H9 (cell line): Measurements from ENCODE around the gene ERF. TPM values are rescaled to one million over a fixed set of nuclear protein-coding genes. Genes with fewer than 3 reads are reported as not detected.

Experiments
- DNase-seq: peaks from one replicate; pipeline ENCODE4 v3.0.0-alpha.2; 2017
- H2AFZ ChIP-seq: one replicate; pipeline ENCODE4 v1.6.1; 2013; ENCODE audit warnings: mild to moderate bottlenecking, low read length, control low read depth, moderate library complexity
- H2AK5ac ChIP-seq: 2 replicates; pipeline ENCODE4 v1.6.1; 2013; ENCODE audit warnings: low read length, control low read depth, mixed read lengths; ENCODE audit not compliant: insufficient read length
- H2BK120ac ChIP-seq: one replicate; pipeline ENCODE4 v1.6.1; 2013; ENCODE audit warnings: low read depth, mild to moderate bottlenecking, low read length, control low read depth, inconsistent platforms; ENCODE audit not compliant: poor library complexity, severe bottlenecking
- H2BK12ac ChIP-seq: 2 replicates; pipeline ENCODE4 v1.6.1; 2013; ENCODE audit warnings: low read length, control low read depth, mixed read lengths, low read depth; ENCODE audit not compliant: insufficient read length
- H2BK15ac ChIP-seq: 2 replicates; pipeline ENCODE4 v1.6.1; 2013; ENCODE audit warnings: low read depth, low read length, control low read depth
- H2BK20ac ChIP-seq: one replicate; pipeline ENCODE4 v1.6.1; 2013; ENCODE audit warnings: low read depth, mild to moderate bottlenecking, low read length, control low read depth, inconsistent platforms; ENCODE audit not compliant: poor library complexity, severe bottlenecking
- H2BK5ac ChIP-seq: 2 replicates; pipeline ENCODE4 v1.6.1; 2013; ENCODE audit warnings: low read length, control low read depth, mixed read lengths; ENCODE audit not compliant: insufficient read length
- H3K14ac ChIP-seq: 2 replicates; pipeline ENCODE4 v1.6.1; 2013; ENCODE audit warnings: low read length, control low read depth; ENCODE audit not compliant: insufficient read depth
- H3K18ac ChIP-seq: 2 replicates; pipeline ENCODE4 v1.6.1; 2013; ENCODE audit warnings: low read depth, mild to moderate bottlenecking, mixed read lengths, low read length, control low read depth; ENCODE audit not compliant: insufficient read length
- H3K23ac ChIP-seq: 2 replicates; pipeline ENCODE4 v1.6.1; 2013; ENCODE audit warnings: low read length, control low read depth, mixed read lengths, low read depth; ENCODE audit not compliant: insufficient read length
- H3K23me2 ChIP-seq: 2 replicates; pipeline ENCODE4 v1.6.1; 2013; ENCODE audit warnings: low read depth, mild to moderate bottlenecking, mixed read lengths, low read length, control low read depth; ENCODE audit not compliant: insufficient read length, poor library complexity, severe bottlenecking
- H3K27ac ChIP-seq: 2 replicates; pipeline ENCODE4 v1.5.1; 2013; ENCODE audit warnings: low read length, control low read depth, mixed read lengths, low read depth; ENCODE audit not compliant: insufficient read length
- H3K27me3 ChIP-seq: 2 replicates; pipeline ENCODE4 v1.6.1; 2013; ENCODE audit warnings: low read length, control low read depth, inconsistent platforms; ENCODE audit not compliant: insufficient read depth
- H3K4ac ChIP-seq: 2 replicates; pipeline ENCODE4 v1.6.1; 2013; ENCODE audit warnings: low read depth, mild to moderate bottlenecking, control low read depth, inconsistent platforms, low read length, moderate library complexity
- H3K4me1 ChIP-seq: 2 replicates; pipeline ENCODE4 v1.6.1; 2013; ENCODE audit warnings: low read length, control low read depth, inconsistent platforms; ENCODE audit not compliant: insufficient read depth
- H3K4me2 ChIP-seq: 2 replicates; pipeline ENCODE4 v1.6.1; 2013; ENCODE audit warnings: low read length, control low read depth, mixed read lengths; ENCODE audit not compliant: insufficient read length, insufficient read depth
- H3K56ac ChIP-seq: 2 replicates; pipeline ENCODE4 v1.6.1; 2013; ENCODE audit warnings: low read depth, mild to moderate bottlenecking, mixed read lengths, low read length, control low read depth; ENCODE audit not compliant: insufficient read length
- H3K79me1 ChIP-seq: 2 replicates; pipeline ENCODE4 v1.6.1; 2013; ENCODE audit warnings: low read depth, mild to moderate bottlenecking, moderate library complexity, low read length, control low read depth, inconsistent platforms; ENCODE audit not compliant: insufficient read depth, poor library complexity, severe bottlenecking
- H3K79me2 ChIP-seq: 2 replicates; pipeline ENCODE4 v1.6.1; 2013; ENCODE audit warnings: low read length, control low read depth, inconsistent platforms; ENCODE audit not compliant: insufficient read depth
- H3K9ac ChIP-seq: 2 replicates; pipeline ENCODE4 v1.6.1; 2013; ENCODE audit warnings: low read length, control low read depth, mixed read lengths; ENCODE audit not compliant: insufficient read length; ENCODE audit errors: extremely low read depth
- H3K9me3 ChIP-seq: one replicate; pipeline ENCODE4 v1.6.1; 2013; ENCODE audit warnings: low read depth, low read length, inconsistent platforms; ENCODE audit not compliant: control insufficient read depth
- H3T11ph ChIP-seq: one replicate; pipeline ENCODE4 v1.6.1; 2013; ENCODE audit warnings: mild to moderate bottlenecking, low read length, control low read depth, inconsistent platforms
- H4K20me1 ChIP-seq: one replicate; pipeline ENCODE4 v1.6.1; 2013; ENCODE audit not compliant: control insufficient read depth, insufficient read length, insufficient read depth
- H4K5ac ChIP-seq: 2 replicates; pipeline ENCODE4 v1.6.1; 2013; ENCODE audit warnings: low read depth, mild to moderate bottlenecking, mixed read lengths, low read length, control low read depth; ENCODE audit not compliant: insufficient read length
- H4K8ac ChIP-seq: replicated peaks from 2 replicates; pipeline ENCODE4 v1.6.1; 2013; ENCODE audit warnings: low read length, control low read depth, mixed read lengths, low read depth; ENCODE audit not compliant: insufficient read length
- H4K91ac ChIP-seq: 2 replicates; pipeline ENCODE4 v1.6.1; 2013; ENCODE audit warnings: low read depth, mild to moderate bottlenecking, moderate library complexity, mixed read lengths, low read length, control low read depth; ENCODE audit not compliant: insufficient read length
- H3K27ac Mint-ChIP-seq, 3 experiments: 2 replicates in 2 of 3; 3 replicates in 1 of 3; pipeline ENCODE4 v1.8.0; 2020 to 2021; ENCODE audit warnings: mixed read lengths in 3 of 3, mild to moderate bottlenecking in 1 of 3, moderate library complexity in 1 of 3
- H3K27me3 Mint-ChIP-seq: 2 replicates; pipeline ENCODE4 v1.8.0; 2021; ENCODE audit warnings: low read depth, mild to moderate bottlenecking, moderate library complexity, mixed read lengths
- H3K36me3 Mint-ChIP-seq, 3 experiments: 2 replicates in 2 of 3; 3 replicates in 1 of 3; pipeline ENCODE4 v1.8.0; 2020 to 2021; ENCODE audit warnings: low read depth in 3 of 3, mixed read lengths in 3 of 3; ENCODE audit not compliant: insufficient read depth in 1 of 3
- H3K4me1 Mint-ChIP-seq, 2 experiments: 2 replicates each; pipeline ENCODE4 v1.8.0; 2020; ENCODE audit warnings: mixed read lengths in 2 of 2
- H3K4me3 Mint-ChIP-seq, 2 experiments: 2 replicates in 1 of 2; 3 replicates in 1 of 2; pipeline ENCODE4 v1.8.0; 2020 to 2021; ENCODE audit warnings: mild to moderate bottlenecking in 2 of 2, mixed read lengths in 2 of 2, moderate library complexity in 1 of 2
- H3K9me3 Mint-ChIP-seq, 2 experiments: 2 replicates in 1 of 2; 3 replicates in 1 of 2; pipeline ENCODE4 v1.8.0; 2020; ENCODE audit warnings: mild to moderate bottlenecking in 2 of 2, mixed read lengths in 2 of 2, moderate library complexity in 1 of 2
- CTCF ChIP-seq: fragments of 200-600 bp; sonication (generic); conservative IDR thresholded peaks from 3 replicates; pipeline ENCODE4 v1.8.0; 2021; ENCODE audit warnings: antibody characterized with exemption, mild to moderate bottlenecking
- WGBS: extraction: QIAGEN DNeasy Blood & Tissue Kit; methylation state at CpG from one replicate; pipeline ENCODE4 v1.1.7; 2013; ENCODE audit warnings: missing lambda C conversion rate, low lambda C conversion rate, mixed read lengths; ENCODE audit not compliant: insufficient read length; ENCODE audit errors: extremely low coverage; 5-methylcytosine and 5-hydroxymethylcytosine counted together
- total RNA-seq: library from RNA; stranded (reverse); gene quantifications from 2 replicates; pipeline ENCODE4 v1.2.1, GENCODE V29; 2021

ERF gene
- total RNA-seq, 1 experiment from 2014 or later, result 126 TPM

GRCh38 chr19:42279155-42279901, 24.4 kb upstream of the ERF start:
- no peak overlapping the region for H2BK120ac ChIP-seq
- H3K4ac ChIP-seq, result no peak overlapping the region
- H4K20me1 ChIP-seq, result peaks cover 3% of the 10 kb centered on the region
- H3K4me1 ChIP-seq, result peaks cover 8% of the 10 kb centered on the region; the same call in 1 of the 2 replicates
- no peak overlapping the region for H3K9ac ChIP-seq
- no peaks in the 10 kb centered on the region for H3K27me3 ChIP-seq
- no peaks in the 10 kb centered on the region; a peak in 2 of 5 replicates for H3K9me3 Mint-ChIP-seq
- no CpG with 5 or more reads among the region's 6 CpGs for WGBS
- H2AFZ ChIP-seq, result no peak overlapping the region
- H3K27ac Mint-ChIP-seq, result peak overlapping the region; percentile 49 to 91 (median 82); a peak in 6 of 7 replicates
- no peak overlapping the region for H2BK20ac ChIP-seq
- peak; percentile 50 for DNase-seq
- H3T11ph ChIP-seq, result no peak overlapping the region
- no peak overlapping the region for H4K8ac ChIP-seq
- H3K18ac ChIP-seq, result no peak overlapping the region
- no peak overlapping the region for H3K23ac ChIP-seq
- H3K14ac ChIP-seq, result no peak overlapping the region
- no peak overlapping the region for H3K27ac ChIP-seq
- H2BK5ac ChIP-seq, result no peak overlapping the region
- no peak overlapping the region for H4K5ac ChIP-seq
- no peaks in the 10 kb centered on the region for H3K79me2 ChIP-seq
- no peak overlapping the region for H2BK15ac ChIP-seq
- peaks cover 11% of the 10 kb centered on the region for H3K23me2 ChIP-seq
- no peaks in the 10 kb centered on the region for H3K79me1 ChIP-seq
- H3K9me3 ChIP-seq, result no peaks in the 10 kb centered on the region
- peak overlapping the region; percentile 7 for H3K4me2 ChIP-seq
- no peak overlapping the region for H2AK5ac ChIP-seq
- no peaks in the 10 kb centered on the region for H3K27me3 Mint-ChIP-seq
- H3K4me3 Mint-ChIP-seq, result peak overlapping the region; percentile 66 to 88
- TF ChIP-seq CTCF, result no peak
- H3K36me3 Mint-ChIP-seq, result peaks cover 0 to 10% (median 7%) of the 10 kb centered on the region in 3 experiments; a peak in 5 of 7 replicates
- H3K56ac ChIP-seq, result no peak overlapping the region
- H4K91ac ChIP-seq, result no peak overlapping the region
- H3K4me1 Mint-ChIP-seq, result peaks cover 27 to 31% of the 10 kb centered on the region in 2 experiments
- no peak overlapping the region for H2BK12ac ChIP-seq
